GM19372 (cell line): ENCODE results near the gene TMTC1.
A peak's percentile ranks its signal among the peaks of the same experiment; 100 is the strongest.

Experiments
- ATAC-seq: cut with Tn5 transposase; IDR thresholded peaks from one replicate; pipeline ENCODE4 v1.9.1; 2021; ENCODE audit warnings: mild to moderate bottlenecking, low read depth, moderate library complexity; ENCODE audit not compliant: unreplicated experiment

TMTC1 gene

GRCh38 chr12:29781188-29781587, 2.6 kb downstream of the TMTC1 start:
- no peak for ATAC-seq

GRCh38 chr12:29780084-29780483, 3.7 kb downstream of the TMTC1 start:
- no peak for ATAC-seq

GRCh38 chr12:29778531-29778930, 5.2 kb downstream of the TMTC1 start:
- ATAC-seq: no peak

- ATAC-seq: no peak
These were observed 10.7 kb downstream of the TMTC1 start for GRCh38 chr12:29773076-29773475.

- ATAC-seq: no peak
These were observed 12.0 kb downstream of the TMTC1 start for GRCh38 chr12:29771786-29772185.

GRCh38 chr12:29771165-29771564, 12.6 kb downstream of the TMTC1 start:
- ATAC-seq: no peak

- ATAC-seq: no peak
These were observed 14.4 kb downstream of the TMTC1 start for GRCh38 chr12:29769162-29769858.

GRCh38 chr12:29768372-29768771, 15.4 kb downstream of the TMTC1 start:
- ATAC-seq: no peak

- no peak for ATAC-seq
These were observed 20.4 kb downstream of the TMTC1 start for GRCh38 chr12:29763301-29763683.

- no peak for ATAC-seq
These were observed 21.0 kb downstream of the TMTC1 start for GRCh38 chr12:29762637-29763300.

GRCh38 chr12:29759950-29760349, 23.8 kb downstream of the TMTC1 start:
- no peak for ATAC-seq

GRCh38 chr12:29756741-29757390, 26.9 kb downstream of the TMTC1 start:
- ATAC-seq: no peak

GRCh38 chr12:29754235-29755189, 29.2 kb downstream of the TMTC1 start:
- no peak for ATAC-seq

GRCh38 chr12:29752121-29752520, 31.6 kb downstream of the TMTC1 start:
- no peak for ATAC-seq

GRCh38 chr12:29751676-29752075, 32.1 kb downstream of the TMTC1 start:
- ATAC-seq: no peak

GRCh38 chr12:29750928-29751220, 32.9 kb downstream of the TMTC1 start:
- ATAC-seq: no peak

- ATAC-seq: peak; percentile 71
These were observed 33.4 kb downstream of the TMTC1 start for GRCh38 chr12:29750131-29750927.

GRCh38 chr12:29744365-29744764, 39.4 kb downstream of the TMTC1 start:
- no peak for ATAC-seq

- ATAC-seq: no peak
These were observed 39.9 kb downstream of the TMTC1 start for GRCh38 chr12:29743801-29744200.

GRCh38 chr12:29743077-29743476, 40.7 kb downstream of the TMTC1 start:
- ATAC-seq: no peak
